Stimulated activated CD8-positive, alpha-beta memory T cell treated with anti-CD3 and anti-CD28 coated beads, Interleukin-15, amount 100 ng/mL, for 24 hours (primary cell): ENCODE measurements around the gene ALG12.
"Not testable (repeated sequence)": the region's sequence is repeated elsewhere in the genome, so short reads cannot be mapped to it uniquely, and the experiment has no call there.

Experiments used
- DNase-seq: peaks from one replicate; pipeline ENCODE4 v3.0.0-alpha.2; 2020; ENCODE audit warnings: low read depth

ALG12 gene

DNA sequence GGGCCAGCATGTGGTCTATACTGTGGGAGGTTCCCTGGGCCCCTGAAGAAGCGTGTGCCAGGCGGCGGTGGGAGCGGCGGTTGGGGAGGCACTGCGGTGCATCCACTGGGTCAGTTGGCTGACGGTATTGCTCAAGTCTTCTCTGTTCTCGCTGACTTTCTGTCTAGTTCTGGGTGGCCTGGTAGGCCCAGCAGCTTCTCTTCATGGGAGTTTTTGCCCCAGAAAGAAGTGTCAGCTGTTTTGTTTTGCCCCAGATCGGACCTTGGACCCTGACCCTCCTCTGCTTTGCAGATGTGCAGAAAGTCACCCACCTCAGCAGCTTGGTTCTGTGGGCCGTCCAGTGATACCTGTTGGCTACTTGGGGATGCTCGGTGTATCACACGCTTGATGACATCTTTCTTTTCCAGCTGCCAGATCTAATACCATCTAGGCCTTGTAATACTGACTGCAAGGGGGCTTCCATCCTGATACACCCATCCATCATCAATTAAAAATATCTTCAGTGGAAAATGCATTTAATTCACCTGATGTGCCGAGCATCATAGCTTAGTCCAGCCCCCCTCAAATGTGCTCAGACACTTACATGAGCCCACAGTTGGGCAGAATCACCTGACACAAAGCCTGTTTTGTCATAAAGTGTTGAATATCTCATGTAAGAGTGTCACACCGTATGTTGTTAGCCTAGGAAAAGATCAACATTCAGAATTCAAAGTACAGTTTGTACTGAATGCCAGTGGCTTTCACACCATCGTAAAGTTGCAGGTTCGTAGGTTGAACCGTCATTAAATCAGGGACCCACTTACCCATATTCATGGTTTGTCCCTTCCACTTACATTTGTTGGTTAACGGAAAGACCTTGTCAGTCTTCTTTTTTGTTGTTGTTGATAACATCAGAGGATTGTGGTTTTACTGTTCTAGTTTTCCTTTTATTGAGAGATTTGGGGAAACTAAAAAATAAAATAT is 50.7 kb downstream of the ALG12 start:
- no peak for DNase-seq

DNA sequence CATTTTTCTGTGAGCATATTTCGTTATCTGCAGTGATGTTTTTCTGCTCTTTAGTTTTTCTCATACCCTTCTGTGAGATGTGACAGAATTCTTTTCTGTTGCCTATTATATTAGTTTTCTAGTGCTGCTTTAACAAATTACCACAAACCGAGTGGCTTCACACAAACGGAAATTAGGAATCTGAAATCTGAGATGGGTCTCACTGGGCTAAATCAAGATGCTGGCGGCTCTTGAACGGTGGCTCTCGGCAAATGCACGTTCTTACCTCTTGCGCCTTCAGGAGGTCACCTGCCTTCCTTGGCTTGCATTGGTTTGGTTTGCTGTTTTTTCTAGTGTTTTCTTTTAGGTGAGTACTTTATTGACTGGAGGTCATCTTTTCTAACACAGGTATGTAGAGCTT is 51.6 kb downstream of the ALG12 start:
- no peak for DNase-seq

DNA sequence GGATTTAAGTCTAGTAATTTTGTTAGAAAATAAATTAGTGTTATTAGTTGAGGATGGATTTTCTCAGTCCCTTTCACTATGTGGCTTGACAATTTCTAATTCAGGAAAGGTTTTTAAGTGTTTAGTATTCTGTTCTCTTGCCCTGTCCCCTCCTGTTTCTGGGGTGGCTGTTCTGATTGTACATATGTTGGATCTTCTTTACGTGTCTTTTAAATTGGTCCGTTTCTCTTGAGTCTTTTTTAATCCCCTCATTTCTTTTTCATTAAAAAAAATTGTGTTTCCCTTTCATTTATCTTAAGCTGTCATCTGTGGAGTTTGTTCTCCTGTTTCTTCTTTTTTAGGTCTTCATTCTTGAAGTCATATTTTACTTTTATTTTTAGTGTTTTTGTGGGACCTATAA is 52.1 kb downstream of the ALG12 start:
- no peak for DNase-seq

DNA sequence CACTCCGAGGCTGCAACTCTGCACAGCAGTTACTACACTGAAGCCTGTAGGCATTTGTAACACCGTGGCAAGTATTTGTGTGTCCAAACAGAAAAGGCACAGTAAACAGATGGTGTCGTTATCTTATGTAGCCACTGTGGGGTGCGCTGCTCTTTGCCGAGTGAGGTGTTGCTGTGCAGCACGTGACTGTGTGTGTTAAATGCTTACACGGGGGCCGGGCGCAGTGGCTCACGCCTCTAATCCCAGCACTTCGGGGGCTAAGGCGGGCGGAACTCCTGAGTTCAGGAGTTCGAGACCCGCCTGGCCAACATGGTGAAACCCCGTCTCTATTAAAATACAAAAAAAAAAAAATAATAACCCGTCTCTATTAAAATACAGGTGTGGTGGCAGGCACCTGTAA is 53.1 kb downstream of the ALG12 start:
- no peak for DNase-seq

DNA sequence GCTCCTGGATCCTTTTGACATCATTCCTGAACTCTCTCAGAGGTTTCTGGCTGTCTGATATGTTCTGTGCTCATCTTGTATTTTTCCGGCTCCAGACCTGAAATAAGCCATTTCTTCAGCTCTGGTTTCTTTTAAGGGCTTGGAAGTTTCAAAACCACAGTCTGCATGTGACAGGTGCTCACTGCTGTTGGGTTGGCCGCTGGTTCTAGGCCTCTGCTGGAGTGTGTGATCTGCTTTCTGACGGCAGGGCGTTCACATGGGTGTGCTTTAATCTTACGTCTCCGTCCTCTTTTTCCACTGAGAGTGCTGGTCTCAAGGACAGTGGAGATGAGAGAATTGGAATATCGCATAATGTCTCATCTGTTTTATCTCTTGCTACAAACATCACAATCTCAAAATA is 54.3 kb downstream of the ALG12 start:
- DNase-seq: no peak

DNA sequence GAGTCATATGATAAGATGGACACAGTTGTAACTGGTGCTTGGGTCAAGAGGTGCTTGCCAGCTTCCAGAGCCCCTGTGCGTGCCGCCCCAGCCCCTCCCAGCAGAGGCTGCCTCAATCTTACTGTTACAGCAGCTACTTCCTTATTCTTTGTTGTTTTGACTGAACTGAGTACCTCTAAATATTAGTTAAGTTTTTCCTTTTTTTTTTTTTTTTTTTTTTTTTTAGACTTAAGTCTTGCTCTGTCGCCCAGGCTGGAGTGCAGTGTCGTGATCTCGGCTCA is 55.8 kb downstream of the ALG12 start:
- no peak for DNase-seq

DNA sequence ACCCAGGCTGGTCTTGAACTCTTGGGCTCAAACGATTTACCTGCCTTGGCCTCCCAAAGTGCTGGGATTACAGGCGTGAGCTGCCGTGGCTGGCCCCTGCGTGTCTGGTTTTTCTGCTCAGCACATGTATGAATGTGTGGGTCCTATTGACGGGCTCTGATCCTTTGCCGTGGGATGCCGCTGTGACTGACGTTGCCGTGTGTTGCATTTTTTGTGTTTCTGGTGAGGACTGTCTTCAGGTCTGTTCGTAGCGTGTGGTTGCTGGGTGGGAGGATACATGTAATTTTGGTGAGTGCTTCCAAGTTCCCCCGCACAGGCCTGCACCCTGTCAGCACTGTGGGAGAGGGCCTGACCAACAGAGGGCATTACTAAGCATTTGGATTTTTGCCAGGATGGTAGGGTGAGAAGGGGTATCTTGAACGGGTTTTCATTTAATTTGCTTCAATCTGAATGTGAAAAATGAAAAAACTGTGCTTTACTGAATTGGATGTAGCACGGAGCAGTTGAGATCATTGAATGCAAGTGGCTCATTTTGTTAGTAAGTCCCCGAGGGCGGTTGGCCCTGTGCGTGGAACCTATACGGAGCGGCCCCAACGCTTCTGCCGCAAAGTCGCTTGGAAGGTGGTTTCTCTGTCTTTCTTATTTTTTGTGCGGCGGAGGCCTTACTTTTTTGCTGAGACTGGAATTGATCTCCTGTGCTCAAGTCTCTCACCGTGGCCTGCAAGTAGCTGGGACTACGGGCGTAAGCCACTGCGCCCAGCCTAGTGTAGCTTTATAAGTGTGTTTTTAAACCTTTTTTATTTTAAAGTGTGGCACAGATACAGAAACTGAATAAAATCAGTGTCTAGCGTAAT is 56.4 kb downstream of the ALG12 start:
- DNase-seq: no peak

DNA sequence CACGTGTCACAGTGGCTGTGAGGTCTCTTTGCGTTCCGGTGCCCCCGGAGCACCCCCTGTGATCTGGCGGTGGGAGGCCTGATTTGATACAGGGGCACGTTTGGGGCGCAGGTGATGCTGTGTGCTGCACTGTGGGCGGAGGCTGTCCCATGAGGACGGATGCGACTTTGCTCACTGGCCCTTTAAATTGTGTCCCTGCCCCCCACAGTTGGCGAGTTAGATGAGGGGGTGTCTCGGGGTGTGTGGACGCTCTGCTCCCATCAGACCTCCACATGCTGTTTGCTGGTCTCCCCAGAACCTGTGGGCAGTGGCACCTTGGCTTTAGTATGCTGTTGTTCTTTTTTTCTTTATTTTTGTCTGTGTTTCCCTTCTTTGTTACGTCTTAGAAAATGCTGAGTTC is 59.4 kb downstream of the ALG12 start:
- DNase-seq: no peak

DNA sequence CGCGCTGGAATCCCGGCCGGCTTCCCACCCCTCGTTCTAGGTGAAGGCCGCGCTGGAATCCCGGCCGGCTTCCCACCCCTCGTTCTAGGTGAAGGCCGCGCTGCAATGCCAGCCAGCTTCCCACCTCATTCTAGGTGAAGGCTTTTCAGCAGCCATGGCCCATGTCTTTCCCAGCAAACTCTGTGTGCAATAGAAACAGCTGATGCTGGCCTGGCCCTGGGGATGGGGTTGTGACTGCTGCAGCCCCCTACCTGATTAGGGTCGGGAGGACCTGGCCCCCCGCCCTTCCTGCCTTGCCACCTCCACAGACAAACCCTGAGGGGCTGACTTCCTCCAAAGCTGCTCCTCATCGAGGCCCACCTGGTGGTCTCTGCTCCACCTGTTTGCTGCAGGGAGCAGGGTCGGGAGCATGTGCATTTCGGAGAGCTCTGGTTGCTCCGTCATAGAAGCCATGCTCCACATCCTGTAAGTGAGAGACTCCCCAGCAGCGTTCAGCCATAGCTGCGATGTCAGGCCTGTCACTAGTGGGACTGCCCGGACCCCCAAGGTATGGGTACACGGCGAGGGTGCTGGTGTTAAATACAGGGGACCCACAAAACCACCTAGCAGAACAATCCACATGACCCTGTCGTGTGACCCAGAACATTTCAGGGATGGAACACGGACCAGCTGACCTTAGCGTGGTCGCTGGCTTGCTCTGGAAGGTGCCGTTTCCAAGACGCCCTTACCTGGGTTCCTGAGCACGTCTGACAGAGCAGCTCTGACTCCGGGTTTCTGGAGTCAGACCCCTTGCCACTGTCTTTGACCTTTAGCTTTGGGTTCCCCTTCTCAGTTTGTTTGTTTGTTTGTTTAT is 61.2 kb downstream of the ALG12 start:
- DNase-seq: no peak

DNA sequence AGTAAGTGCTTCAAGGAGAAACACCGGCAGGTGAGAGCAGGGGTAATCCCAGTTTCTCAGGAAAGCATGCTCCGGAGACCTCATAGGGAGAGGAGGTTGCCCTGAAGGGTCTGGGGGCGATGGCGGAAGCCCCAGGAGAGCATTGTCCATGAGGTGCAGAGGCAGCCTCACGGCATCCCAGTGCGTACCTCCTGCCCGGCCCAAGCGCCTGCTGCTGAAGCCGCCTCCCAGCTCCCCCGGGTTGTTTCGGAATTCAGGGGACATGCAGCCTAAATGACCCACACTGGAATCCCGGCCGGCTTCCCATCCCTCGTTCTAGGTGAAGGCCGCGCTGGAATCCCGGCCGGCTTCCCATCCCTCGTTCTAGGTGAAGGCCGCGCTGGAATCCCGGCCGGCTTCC is 61.9 kb downstream of the ALG12 start:
- DNase-seq: no peak

DNA sequence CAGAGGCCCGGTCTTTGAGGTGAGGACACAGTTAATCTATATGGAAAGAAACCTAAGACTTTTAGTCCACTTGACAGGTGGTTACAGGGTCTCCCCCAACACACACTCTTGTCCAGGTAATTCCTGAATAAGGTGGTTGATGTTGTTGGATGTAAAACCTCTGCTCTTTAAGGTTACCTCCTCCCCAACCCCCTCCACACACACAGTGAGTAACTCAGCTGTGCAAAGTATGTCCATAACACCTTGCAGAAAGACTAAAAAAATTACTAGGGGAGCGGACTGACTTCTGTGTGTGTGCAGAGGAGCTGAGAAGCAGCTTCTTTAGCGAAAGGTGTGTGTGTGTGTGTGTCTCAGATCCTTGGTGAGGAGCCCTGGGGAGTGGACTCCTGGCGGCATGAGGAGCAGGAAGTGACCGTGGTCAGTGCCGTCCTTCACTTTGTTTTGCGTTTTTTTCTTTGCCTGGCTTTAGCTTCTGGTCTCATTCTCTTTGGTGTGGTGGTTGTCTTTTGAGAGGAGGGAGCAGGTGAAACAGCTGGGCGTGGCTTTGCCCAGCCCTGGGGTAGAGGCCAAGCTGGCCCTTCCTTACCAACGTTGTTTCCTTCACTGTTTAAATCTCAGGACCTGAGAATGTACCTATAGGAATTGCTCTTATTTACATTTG is 62.9 kb downstream of the ALG12 start:
- DNase-seq: no peak

DNA sequence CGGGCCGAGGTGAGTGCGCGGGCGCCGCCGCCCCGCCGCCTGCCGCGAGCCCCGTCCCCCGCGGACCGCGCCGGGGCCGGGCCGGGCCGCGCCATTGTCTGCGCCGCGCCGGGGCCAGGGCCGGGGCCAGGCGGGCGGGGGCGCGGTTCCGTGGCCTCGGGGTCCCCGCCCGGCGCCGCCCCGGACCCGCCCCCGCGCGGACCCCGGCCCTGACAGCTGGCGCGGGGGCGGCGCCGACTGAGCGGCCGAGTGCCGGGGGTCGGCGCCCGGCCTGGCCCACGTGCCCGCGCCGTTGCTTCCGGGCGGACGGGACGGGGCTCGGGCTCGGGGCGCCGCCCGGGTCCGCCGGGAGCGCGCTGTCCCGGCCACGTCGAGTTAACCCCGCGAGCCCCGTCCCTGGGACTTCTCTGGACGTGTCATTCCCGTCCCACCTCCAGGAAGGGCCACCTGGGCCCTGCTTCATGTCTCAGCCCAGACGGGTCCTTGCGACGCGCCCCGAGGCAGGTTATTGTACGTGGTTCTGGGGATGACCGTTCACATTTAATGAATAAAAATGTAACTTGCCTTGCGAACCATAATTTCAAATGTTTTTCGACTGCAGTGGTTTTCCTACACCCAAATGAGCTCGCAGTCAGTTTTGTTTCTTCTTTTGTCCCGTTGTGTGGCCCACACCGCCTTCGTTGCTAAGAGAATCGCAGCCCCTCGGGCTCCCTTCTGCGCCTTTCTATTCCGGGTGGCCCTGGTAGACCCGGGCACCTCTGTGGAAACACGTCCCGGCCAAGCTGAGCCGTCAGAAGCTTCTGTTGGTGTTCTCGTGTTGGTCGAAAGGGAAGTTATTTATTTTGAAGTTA is 64.0 kb downstream of the ALG12 start:
- DNase-seq: no peak

DNA sequence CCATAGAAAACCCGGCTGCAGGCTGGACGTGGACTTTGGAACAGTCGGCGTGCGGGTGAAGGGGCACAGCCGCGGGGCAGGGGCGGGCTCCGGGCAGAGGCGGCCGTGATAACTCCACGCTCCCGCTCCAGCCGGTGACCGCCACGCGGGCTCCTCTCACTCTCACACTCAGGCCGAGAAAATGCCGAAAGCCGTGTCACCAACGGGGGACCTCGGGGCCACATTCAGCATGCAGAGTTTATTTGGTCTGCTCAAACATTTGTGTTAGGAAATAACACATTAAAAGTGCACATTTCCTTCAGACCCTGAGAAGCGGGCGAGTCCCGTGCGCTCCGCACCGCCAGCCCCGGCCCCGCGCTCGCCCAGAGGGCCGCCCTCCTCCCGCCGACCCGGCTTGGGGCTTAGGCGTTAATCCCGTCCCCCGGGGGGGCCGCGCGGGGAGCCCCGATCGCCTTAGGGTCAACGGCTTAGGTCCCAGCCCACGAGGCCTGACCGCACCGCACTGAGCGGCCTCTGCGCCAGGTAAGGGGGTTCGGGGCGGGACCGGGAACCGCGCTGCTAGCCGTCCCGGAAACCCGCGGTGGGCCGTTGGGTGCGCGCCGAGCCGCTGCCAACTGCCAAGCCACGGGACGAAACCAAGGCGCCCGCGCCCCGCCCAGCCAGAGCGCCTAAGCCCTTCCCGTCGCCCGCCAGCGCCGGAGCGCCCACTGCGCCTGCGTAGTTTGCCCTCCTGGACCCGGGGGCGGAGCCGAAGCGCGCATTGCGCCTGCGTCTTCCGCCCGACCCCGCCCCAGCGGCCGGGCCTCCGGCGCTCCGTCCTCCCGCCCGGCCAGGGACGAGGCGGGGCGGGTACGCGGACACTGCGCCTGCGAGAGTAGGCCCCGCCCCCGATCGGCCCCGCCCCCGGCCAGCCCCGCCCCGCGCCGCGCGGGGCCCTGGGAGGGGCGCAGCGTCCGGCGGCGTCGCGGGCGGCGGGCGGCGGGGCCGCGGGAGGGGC is 65.0 kb downstream of the ALG12 start, which contains the start of gene ZBED4:
ZBED4 (plus strand) TSS at position 947 of the 997 bp plus-strand sequence. CDS start 29,819 bp downstream, outside the sequence.
- DNase-seq: peak; percentile 98

DNA sequence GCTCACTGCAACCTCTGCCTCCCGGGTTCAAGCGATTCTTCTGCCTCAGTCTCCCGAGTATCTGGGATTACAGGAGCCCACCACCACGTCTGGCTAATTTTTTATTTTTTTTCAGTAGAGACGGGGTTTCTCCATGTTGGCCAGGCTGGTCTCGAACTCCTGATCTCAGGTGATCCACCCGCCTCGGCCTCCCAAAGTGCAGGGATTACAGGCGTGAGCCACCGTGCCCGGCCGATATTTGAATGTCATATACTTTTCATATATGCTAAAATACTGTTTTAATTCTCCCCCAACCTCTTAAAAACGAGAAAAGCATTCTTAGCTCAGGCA is 65.7 kb downstream of the ALG12 start:
- not testable (repeated sequence) for DNase-seq

DNA sequence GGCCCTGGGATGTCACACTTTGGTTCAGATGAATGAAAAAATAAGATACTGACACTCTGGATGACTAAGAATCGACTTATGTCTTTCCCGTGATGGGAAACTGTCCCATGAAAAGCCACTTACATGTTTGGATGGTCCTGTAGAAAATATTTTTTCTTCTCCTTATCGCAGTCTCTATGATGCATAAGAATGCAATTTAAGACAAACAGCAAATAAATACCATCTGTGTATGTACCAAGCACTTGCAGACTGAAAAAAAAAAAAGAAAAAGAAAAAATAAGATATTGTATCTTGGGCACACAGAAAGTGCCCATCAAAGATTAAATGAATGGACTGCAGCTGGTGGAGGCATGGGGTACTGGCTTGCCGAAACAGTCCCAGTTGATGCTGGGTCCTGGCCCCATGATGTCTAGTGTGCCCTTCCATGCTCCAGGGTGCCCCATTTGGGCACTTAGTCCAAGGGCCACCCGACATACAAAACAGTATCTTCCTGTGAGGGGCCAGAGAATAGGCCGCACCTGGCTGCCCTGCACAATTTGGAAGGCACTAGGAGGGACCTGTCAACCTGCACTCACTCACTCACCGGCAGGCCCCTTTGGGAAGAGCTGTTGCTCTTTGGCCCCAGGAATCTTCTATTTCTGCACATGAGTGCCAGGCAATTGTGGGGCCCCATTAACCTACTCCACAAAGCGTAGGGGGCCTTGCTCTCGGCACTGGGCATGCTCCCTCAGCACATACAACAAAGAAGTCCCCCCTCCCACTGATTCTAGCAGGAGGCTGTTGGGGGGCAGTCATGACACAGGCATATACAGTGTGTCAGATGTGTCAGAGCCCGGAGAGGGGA is 67.1 kb downstream of the ALG12 start:
- DNase-seq: no peak
